NCI-H2171 treated with DMSO at 0.1 percent for 48 hours (cell line): ENCODE measurements around the gene CTAGE4.
"Not testable (repeated sequence)": the region's sequence is repeated elsewhere in the genome, so short reads cannot be mapped to it uniquely, and the experiment has no call there.

Source experiments
- DNase-seq: peaks from one replicate; lab custom pipeline; 2025; lab: John Stamatoyannopoulos, UW

The CTAGE4 gene, protein sequence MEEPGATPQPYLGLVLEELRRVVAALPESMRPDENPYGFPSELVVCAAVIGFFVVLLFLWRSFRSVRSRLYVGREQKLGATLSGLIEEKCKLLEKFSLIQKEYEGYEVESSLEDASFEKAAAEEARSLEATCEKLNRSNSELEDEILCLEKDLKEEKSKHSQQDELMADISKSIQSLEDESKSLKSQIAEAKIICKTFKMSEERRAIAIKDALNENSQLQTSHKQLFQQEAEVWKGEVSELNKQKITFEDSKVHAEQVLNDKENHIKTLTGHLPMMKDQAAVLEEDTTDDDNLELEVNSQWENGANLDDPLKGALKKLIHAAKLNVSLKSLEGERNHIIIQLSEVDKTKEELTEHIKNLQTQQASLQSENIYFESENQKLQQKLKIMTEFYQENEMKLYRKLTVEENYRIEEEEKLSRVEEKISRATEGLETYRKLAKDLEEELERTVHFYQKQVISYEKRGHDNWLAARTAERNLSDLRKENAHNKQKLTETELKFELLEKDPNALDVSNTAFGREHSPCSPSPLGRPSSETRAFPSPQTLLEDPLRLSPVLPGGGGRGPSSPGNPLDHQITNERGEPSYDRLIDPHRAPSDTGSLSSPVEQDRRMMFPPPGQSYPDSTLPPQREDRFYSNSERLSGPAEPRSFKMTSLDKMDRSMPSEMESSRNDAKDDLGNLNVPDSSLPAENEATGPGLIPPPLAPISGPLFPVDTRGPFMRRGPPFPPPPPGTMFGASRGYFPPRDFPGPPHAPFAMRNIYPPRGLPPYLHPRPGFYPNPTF

DNA sequence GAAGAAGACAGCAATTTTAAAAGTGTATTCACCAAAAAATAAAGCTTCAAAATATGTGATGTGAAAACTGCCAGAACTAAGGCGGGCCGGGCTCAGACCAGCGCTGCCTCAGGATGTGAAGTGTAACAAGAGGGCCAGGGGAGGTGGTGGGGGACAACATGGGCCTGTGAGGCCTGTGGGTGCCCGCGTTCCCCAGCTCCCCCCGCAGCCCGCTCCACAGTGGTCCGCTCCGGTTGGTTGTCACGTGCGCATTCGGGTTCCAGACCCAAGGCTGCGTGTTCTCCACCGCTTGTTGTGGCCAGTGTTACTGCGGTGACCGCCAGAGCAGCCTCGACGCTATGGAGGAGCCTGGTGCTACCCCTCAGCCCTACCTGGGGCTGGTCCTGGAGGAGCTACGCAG lies at the start of gene CTAGE4:
Gene CTAGE4 (plus strand): TSS at position 301 of the 400 bp plus-strand sequence. CDS start 38 bp downstream, at position 339.
- not testable (repeated sequence) for DNase-seq

DNA sequence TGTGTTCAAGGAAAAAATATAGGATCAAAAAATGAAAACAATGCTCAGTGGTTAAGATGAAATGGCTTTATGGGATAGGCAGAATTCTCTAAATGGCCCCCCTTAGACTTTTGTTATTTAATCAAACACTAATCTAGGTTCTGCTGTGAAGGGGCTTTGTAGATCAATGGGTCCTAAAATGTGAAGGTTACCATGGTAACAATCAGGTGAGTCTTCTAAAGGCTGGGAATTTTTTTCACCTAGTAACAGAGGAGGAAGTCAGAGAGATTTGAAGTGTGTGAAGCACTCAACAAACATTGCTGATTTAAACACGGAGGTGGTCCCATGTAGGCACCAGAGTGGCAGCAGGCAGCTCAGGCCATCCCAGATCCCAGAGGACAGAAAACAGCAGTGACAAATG lies 49.1 kb upstream of the CTAGE4 start:
- DNase-seq: no peak

GRCh38 chr7:144137501-144137900 lies 45.8 kb upstream of the CTAGE4 start:
- DNase-seq: no peak

- no peak for DNase-seq
Observed at GRCh38 chr7:144142187-144142586, 41.1 kb upstream of the CTAGE4 start.

GRCh38 chr7:144144426-144144825 lies 38.8 kb upstream of the CTAGE4 start:
- DNase-seq: no peak

DNA sequence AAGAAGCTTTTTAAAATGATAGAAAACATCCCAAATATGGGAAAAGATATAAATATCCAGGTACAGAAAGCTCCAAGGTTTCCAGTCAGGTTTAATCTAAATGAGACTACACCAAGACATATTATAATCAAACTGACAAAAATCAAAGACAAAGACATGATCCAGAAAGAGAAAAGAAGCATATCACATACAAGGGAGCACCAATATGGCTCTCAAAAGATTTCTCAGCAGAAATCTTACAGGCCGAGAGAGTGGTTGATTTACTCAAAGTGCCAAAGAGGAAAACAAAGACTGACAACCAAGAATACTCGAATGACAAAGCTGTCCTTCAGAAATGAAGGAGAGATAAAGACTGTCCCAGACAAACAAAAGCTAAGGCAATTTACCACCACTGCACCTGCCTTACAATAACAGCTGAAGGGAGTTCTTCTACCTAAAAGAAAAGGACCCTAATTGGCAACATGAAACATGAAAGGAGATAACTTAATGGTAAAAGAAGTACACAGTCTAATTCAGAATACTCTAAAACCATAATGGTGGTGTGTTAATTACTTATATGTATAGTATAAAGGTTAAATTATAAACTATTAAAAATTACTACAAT lies 34.9 kb upstream of the CTAGE4 start:
- no peak for DNase-seq

DNA sequence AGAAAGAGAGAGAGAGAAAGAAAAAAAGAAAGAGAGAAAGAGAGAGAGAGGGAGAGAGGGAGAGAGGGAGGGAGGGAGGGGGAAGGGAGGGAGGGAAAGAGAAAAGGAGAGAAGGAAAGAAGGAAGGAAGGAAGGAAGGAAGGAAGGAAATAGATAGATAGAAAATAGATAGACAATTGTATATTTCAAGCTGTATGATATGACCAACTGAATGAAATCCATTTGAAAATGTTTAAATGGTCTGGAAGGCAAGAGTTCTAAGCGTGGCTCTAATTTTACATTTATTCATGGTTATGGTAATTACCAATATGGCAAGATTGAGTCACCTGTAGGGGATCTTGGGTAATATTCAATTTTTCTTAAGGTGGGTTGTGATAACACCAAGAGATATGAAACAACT lies 24.4 kb upstream of the CTAGE4 start:
- DNase-seq: no peak

DNA sequence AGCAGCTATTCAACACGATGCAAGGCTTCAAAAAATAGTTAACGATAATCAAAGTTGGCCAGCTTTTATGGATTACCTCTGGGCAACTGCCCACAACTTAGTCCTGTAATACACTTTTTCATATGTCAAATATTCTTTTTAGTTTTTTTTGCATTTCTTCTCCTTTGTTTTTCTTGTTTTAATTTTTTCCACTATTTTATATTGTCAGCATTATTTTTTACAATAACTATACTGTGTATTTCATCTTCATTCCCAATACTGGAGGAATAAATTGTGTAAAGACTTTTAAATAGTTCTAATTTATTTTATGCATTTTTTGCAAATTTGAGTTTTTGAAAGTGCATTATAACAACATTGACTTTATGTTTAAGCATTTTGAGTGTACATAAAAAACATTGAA lies 18.5 kb upstream of the CTAGE4 start:
- no peak for DNase-seq

DNA sequence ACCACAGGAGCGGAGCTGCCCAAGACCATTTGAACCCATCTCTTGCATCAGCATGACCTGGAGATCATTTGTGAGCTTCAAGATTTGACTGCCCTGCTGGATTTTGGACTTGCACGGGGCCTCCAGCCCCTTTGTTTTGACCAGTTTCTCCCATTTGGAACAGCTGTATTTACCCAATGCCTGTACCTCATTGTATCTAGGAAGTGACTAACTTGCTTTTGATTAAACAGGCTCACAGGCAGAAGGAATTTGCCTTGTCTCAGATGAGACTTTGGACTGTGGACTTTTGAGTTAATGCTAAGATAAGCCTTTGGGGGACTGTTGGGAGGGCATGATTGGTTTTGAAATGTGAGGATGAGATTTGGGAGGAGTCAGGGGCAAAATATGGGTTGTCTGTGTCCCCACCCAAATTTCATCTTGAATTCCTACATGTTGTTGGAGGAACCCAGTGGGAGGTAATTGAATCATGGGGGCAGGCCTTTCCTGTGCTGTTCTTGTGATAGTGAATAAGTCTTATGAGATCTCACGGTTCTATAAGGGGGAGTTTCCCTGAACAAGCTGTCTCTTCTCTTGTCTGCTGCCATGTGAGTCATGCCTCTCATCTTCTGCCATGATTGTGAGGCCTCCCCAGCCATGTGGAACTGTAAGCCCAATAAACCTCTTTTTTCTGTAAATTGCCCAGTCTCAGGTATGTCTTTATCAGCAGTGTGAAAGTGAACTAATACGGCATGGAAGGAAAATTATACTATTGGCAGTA lies 11.5 kb upstream of the CTAGE4 start:
- DNase-seq: not testable (repeated sequence)

DNA sequence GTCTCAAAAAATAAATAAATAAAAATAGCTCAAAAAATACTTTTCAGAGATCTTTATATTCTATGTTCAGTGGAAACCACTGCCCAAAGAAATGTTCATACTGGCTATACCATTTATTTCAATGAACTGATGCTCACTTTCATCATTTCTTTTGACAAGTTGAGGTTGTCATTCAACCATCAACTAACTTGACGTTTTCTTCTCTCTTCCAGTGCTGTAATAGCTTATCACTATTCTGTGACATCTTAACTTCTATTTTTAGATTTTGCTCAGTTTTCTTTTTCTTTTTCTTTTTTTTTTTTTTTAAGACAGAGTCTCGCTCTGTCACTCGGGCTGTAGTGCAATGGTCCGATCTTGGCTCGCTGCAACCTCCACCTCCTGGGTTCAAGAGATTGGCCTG lies 8.7 kb upstream of the CTAGE4 start:
- no peak for DNase-seq

DNA sequence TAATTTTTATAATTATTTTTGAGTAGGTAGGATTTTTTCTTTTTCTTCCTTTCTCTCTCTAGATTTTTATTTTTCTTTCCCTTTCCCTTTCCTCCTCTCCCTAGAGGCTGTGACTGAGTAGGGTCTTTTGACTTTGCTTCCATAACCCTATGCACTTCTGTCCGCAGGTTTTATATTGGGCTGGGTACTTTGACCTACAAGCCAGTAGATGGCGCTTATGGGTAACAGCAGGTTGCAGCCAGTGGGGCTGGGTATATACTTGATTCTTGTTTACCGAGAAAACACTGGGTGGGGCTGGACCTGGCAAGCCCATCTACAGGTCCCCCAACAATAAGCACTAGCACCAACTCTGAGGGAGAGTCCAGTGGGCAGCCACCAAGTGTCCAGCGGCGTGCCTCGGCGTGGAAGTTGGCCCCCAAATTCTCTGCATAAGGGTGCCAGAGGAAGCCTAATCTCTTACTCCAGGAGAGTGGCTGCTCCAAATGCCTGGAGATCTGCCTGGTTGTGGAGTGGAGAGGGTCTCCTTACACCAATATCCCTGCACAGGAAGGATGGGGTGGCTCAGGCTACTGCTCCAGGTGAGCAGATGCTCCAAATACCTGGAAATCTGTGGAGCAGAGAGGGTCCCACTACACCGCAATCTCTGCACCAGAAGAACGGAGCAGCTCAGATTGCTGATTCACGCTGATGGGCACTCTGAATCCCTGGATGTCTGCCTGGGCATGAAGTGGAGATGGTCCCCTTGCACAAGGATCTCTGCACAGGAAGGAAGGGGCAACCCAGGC lies 4.7 kb upstream of the CTAGE4 start:
- peak; percentile 27 for DNase-seq

DNA sequence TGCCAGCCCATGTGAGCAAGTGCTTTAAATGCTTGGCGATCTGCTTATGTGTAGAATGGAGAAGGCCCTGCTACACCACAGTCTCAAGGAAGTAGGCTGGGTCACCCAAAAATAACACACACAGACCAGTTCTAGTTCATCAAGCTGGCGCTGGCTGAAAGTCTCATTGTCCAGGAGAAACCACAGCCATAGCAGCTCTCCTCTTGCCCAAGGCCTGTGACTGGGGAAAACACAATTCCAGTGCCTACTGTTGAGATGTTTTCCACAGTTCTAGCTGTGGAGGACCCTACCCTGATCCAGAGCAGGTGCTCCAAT lies 4.1 kb upstream of the CTAGE4 start:
- not testable (repeated sequence) for DNase-seq

DNA sequence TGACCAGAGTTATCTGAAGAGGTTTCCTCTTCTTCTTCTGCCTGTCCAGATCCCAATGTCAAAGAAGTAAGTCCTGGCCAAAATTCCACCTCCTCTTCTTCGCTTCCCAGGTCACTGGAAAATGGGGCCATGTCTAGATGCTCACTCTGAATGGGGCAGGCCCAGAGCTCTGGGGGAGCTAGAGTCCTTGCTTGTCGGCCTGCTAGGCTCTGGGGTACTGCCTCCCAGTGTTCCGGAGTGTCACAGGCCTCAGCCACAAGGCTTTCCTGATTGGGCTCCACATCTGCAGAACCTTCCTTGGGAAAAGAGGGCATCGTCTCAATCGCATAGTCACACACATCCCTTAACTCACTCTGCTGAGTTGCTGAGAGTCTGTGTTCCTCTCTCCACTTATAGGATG lies 4.6 kb downstream of the CTAGE4 start:
- DNase-seq: not testable (repeated sequence)

DNA sequence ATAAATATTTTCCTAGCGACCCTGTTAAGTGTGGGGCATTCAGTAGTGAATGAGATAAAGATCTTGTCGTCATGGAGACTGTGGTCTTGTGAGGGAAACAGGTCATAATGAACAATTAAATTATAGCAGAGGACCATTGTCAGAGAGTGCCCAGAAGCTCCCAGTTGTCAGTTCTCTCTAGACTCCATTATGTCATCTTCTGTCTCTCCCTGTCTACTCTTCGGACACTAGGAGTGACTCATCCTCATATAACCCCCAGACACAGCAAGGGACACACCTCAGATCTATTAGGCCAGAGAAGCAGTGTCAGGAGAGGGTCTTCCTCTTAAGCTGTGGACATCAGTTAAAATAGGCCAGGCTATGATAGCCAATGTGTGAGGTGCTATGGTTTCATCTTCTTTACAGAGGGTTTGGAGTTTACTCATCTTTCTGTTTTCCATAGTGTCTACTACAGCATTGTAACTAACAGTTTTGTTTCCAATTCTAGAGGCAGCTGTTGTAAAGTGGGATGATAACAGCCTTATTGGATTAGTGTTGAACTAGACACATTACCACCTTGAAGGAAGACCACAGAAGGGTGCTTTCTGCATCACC lies 5.4 kb downstream of the CTAGE4 start:
- DNase-seq: not testable (repeated sequence)

- not testable (repeated sequence) for DNase-seq
Observed at GRCh38 chr7:144193782-144194181, 10.5 kb downstream of the CTAGE4 start.

DNA sequence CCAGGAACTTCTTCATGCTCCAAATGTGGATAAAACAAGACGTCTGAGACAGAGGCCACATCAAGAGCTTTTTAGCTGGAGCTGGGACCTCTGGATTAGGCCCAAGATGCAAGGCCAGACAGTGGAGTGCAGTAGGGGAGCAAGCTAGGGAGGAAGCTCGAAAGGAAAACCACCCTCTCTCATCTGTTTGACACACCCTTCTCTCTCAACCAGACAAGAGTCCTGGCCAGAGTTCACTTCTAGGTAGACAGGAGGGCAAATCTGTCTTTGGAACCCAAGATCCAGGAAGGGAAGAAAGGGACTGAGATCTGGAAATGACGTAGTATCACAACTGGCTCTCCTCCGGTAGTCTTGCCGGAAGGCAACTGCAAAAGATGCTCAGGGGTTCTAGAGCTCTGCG lies 11.2 kb downstream of the CTAGE4 start:
- DNase-seq: not testable (repeated sequence)

- not testable (repeated sequence) for DNase-seq
Observed at GRCh38 chr7:144195212-144195872, 12.1 kb downstream of the CTAGE4 start, which contains the start of gene ARHGEF35. ARHGEF35 (minus strand) TSS chr7:144195833; CDS start chr7:144188383, 7,450 bp downstream.

DNA sequence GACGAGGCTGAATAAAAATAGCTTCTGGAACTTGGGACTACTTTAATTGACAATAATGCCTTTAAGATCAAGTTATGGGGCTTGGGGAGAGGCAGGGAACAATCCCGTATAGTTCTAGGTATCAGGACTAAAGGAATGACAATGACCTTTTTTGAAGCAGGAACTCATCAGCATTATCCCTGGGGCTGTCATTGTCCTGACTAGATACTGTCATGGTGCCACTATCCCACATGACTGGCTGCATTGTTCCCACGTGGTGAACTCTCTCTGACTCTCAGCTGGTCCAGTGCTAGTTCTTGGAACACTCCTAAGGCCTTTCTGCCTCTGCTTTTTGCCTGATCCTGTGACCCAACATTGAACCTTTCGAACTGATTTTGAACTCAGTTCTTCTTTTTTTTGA lies 15.7 kb downstream of the CTAGE4 start:
- DNase-seq: not testable (repeated sequence)

- not testable (repeated sequence) for DNase-seq
Observed at GRCh38 chr7:144201978-144202377, 18.7 kb downstream of the CTAGE4 start.

DNA sequence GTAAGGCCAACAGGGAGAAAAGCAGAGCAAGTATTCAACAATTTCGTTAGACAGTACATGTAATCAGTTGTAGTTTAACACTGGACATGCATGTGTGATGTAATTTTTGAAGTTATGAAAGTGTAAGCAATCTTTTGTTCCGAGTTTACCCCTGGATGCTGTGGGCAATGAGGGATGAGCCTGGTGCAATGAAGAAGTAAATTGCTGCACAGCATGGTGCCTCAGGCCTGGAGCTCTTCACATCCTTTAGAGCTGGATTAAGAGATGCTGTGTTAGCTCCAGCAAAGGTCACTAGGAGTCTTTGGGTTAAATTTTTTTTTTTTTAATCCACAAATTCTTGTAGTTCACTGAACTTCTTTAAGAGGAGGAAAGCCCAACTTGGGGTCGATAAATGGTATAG lies 19.8 kb downstream of the CTAGE4 start:
- not testable (repeated sequence) for DNase-seq
